ENCODE data around the gene SYNGR2.

GRCh38 chr17:78130090-78130436, 38.3 kb upstream of the SYNGR2 start:
- no peak for TF ChIP-seq CTCF (IDR thresholded peaks at IDR 0.05)
- no peak for TF ChIP-seq POLR2A (IDR thresholded peaks at IDR 0.05)

Measured in tibial nerve (tissue), 3 donors.